HG03060 (cell line): Measurements from ENCODE around the gene UPK3B.
A peak's percentile ranks its signal among the peaks of the same experiment; 100 is the strongest.
"Not testable (repeated sequence)": the region's sequence is repeated elsewhere in the genome, so short reads cannot be mapped to it uniquely, and the experiment has no call there.

Experiments used
- ATAC-seq: cut with Tn5 transposase; IDR thresholded peaks from one replicate; pipeline ENCODE4 v1.9.1; 2021; ENCODE audit warnings: low read depth, moderate number of reproducible peaks; ENCODE audit not compliant: unreplicated experiment

Gene UPK3B

GRCh38 chr7:76509931-76510877, at the start of gene UPK3B:
UPK3B (plus strand) TSS chr7:76510552; CDS start chr7:76510653, 101 bp downstream.
- ATAC-seq = no peak

- not testable (repeated sequence) for ATAC-seq
Measured at GRCh38 chr7:76460767-76461166, 49.6 kb upstream of the UPK3B start.

DNA sequence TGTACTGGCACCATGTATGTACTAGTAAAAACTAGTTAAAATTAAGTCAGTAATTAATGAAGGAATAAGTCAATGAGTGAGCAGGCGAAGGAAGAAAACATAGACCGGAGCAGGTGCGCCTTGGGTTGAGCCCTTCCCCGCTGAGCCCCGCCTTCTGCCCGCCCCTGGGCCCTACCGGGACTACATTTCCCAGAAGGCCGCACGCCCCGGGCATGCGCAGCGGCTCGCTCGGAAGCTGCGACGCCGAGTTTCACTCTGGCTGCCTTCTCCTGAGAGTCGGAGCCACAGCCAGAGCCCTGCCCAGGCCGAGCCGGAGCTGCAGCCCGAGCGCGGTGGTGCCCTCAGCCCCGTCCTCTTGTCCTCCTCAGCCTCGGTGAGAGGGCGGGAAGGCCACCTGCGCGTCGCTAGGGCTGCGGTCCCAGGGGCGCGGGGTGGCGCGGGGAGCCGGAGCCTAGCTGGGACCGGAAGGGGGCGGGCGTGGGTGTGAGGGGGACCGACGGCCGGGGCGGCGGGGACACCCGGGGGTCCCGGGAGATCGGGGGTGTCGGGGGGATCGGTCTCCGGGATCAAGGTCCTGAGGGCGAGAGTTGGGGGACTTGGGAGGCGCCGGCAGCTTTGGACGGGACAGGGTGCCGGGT, 48.8 kb upstream of the UPK3B start, which contains the start of gene DTX2:
Gene DTX2, plus strand, starts transcription at position 246 of the 638 bp plus-strand sequence. CDS start 18,801 bp downstream, outside the sequence.
- ATAC-seq = peak; percentile 82

GRCh38 chr7:76462271-76462882, 48.0 kb upstream of the UPK3B start:
- ATAC-seq = not testable (repeated sequence)

- not testable (repeated sequence) for ATAC-seq
Measured at GRCh38 chr7:76464959-76465358, 45.4 kb upstream of the UPK3B start.

GRCh38 chr7:76465950-76466349, 44.4 kb upstream of the UPK3B start:
- ATAC-seq = not testable (repeated sequence)

DNA sequence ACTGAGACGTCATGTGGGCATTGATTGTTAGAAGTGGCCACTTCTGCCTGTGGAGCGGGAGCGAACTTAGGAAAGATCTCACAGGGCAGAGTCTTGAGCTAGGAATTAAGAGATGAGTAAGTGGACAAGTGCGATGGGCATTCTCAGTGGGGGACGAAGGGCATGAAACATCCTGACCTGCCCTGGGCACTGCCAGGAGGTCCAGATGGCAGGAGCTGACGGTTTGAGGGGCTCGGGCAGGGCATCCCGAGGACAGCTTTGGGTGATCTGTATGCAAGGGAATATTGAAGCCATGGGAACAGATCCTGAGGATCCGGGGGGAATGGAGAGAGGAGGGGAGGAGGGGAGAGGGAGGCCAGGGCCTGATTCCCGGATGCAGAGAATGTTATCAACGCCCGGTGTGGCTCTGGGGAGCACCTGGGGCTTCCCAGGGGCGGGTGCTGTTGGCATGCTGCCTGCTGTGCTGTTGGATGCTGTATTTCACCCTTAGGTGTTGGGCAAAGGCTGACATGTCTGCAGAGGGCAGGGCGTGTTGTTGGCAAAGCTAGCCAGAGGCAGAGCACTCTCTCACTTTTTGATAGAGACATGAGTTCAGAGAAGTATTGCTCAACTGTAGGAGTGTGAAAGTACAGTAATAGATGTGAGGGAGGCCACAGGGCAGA, 42.5 kb upstream of the UPK3B start:
- ATAC-seq = not testable (repeated sequence)

GRCh38 chr7:76471556-76472221, 38.7 kb upstream of the UPK3B start:
- not testable (repeated sequence) for ATAC-seq

GRCh38 chr7:76473097-76473496, 37.3 kb upstream of the UPK3B start:
- not testable (repeated sequence) for ATAC-seq

- not testable (repeated sequence) for ATAC-seq
Measured at GRCh38 chr7:76476280-76476679, 34.1 kb upstream of the UPK3B start.

DNA sequence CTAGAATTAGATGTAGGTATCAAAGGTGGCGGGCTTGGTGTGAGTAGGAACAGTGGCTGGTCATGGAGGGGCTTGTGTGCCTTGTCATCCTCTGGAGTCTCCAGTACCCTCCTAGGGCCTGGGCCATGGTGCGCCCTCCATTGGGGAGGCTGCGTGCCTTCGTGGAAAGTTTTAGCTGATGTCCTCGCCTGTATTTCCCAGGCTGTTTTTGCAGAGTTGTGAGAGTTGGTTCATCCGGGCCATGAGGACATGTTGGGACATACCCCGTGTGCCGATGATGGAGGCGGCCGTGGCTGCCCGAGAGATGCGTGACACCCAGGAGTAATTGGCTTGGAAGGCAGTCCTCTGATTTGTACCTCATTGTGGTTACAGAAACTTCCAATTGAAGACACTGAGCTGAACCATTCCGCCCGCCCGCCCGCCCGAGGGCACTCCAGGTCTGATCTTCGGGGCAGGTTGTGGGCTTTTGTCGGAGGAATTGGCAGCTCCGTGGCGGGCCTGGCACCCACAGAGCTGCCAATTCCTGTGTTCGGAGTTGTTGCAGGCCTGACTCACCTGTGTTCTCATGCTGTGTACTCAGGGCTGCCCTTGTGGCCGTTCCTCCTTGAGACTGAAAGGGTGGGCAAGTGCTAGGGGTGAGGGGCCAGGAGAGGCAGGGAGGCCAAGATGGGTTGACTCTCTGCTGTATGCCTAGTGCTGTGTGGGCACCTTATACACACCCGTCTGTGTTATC, 33.4 kb upstream of the UPK3B start:
- not testable (repeated sequence) for ATAC-seq

GRCh38 chr7:76479628-76480027, 30.7 kb upstream of the UPK3B start:
- ATAC-seq = not testable (repeated sequence)

- ATAC-seq = not testable (repeated sequence)
Measured at GRCh38 chr7:76480403-76481253, 29.7 kb upstream of the UPK3B start.

DNA sequence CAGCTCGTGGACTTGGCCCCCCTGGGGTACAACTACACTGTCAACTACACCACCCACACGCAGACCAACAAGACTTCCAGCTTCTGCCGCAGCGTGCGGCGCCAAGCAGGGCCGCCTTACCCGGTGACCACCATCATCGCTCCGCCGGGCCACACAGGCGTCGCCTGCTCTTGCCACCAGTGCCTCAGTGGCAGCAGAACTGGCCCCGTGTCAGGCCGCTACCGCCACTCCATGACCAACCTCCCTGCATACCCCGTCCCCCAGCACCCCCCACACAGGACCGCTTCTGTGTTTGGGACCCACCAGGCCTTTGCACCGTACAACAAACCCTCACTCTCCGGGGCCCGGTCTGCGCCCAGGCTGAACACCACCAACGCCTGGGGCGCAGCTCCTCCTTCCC, 27.7 kb upstream of the UPK3B start:
- ATAC-seq = not testable (repeated sequence)

DNA sequence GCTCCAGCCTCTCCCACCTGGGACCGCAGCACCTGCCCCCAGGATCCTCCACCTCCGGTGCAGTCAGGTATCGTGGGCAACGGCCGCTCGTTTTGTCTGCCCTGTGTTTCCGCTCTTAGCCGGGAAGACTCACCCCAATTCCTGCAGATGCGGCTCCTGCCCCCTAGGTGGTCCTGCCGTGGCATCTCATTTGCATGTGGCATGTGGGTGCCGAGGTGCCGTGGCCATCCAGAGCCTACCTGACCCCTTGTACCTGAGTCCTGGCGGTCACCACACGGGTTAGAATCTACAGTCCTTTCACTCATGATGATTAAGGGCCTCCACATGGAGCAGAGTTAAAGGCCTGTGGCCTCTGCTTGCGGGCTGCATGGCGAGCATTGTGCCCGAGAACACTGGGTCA, 27.3 kb upstream of the UPK3B start:
- not testable (repeated sequence) for ATAC-seq

DNA sequence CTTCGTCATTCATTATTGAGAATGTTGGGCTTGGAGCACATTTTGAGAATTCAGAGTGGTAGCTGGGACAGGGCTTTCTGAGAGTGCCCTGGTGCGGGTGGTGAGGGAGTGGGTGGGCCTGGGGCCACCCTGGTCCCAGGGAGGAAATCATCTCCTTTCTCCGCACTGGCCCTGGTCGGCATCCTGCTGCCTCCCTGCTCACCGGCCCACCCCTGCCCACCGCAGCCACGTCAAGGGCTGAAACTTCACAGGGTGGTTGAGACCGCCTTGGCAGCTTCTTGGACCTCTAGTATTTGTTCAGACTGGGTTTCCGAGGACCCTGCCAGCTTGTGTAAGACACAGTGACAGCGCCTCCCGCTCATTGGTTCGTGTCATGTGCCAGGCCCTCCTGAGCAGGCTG, 25.9 kb upstream of the UPK3B start:
- not testable (repeated sequence) for ATAC-seq

GRCh38 chr7:76485822-76486610, 24.3 kb upstream of the UPK3B start:
- not testable (repeated sequence) for ATAC-seq
